Brain microvascular endothelial cell (primary cell): ENCODE results near the gene TAF1B.

Experiments used
- DNase-seq: peaks from one replicate; pipeline ENCODE4 v3.0.0-alpha.2; 2020
- H3K27ac ChIP-seq: fragments of 250-450 bp; sonication (Bioruptor Pico); 2 replicates; pipeline ENCODE4 v1.5.1; 2020; ENCODE audit warnings: mild to moderate bottlenecking, moderate library complexity
- H3K27me3 ChIP-seq: fragments of 250-450 bp; sonication (Bioruptor Pico); replicated peaks from 2 replicates; pipeline ENCODE4 v1.5.1; 2020; ENCODE audit warnings: mild to moderate bottlenecking
- H3K36me3 ChIP-seq: fragments of 250-450 bp; sonication (Bioruptor Pico); replicated peaks from 2 replicates; pipeline ENCODE4 v1.5.1; 2020; ENCODE audit warnings: mild to moderate bottlenecking
- H3K4me3 ChIP-seq: 2 replicates; pipeline ENCODE4 v1.5.1; 2011; ENCODE audit warnings: low read depth, mild to moderate bottlenecking, control low read depth, low read length, moderate library complexity
- CTCF ChIP-seq: IDR thresholded peaks from 2 replicates; pipeline ENCODE4 v1.5.1; 2011; ENCODE audit warnings: low read depth, mild to moderate bottlenecking, moderate library complexity, low read length, control low read depth, inconsistent platforms; ENCODE audit errors: missing control alignments
- in situ Hi-C: cut with HindIII; loops from 2 replicates; pipeline ENCODE4 v1.10.0; 2017; ENCODE audit warnings: low sequenced_read_pairs, low pct_ligation_motif_present

TAF1B gene

GRCh38 chr2:9937968-9938367 lies 94.7 kb downstream of the TAF1B start:
- in situ Hi-C loops: no loop called here
- no peak for DNase-seq
- no peak for TF ChIP-seq CTCF

GRCh38 chr2:9939587-9940485 lies 96.6 kb downstream of the TAF1B start:
- in situ Hi-C loops: no loop called here
- TF ChIP-seq CTCF: no peak
- Histone ChIP-seq H3K27ac (no peak overlapping the region), H3K36me3 (no peaks in the 10 kb centered on the region), H3K27me3 (no peaks in the 10 kb centered on the region), H3K4me3 (no peak overlapping the region)
- no peak for DNase-seq

More at GRCh38 chr2:9937968-9938367, 94.7 kb downstream of the TAF1B start:
- no peak overlapping the region for H3K4me3 ChIP-seq
- no peaks in the 10 kb centered on the region for H3K27me3 ChIP-seq
- H3K36me3 ChIP-seq: peaks cover 2% of the 10 kb centered on the region
- H3K27ac ChIP-seq: no peak overlapping the region

GRCh38 chr2:9941196-9941995 lies 98.1 kb downstream of the TAF1B start:
- TF ChIP-seq CTCF: no peak
- Histone ChIP-seq H3K4me3 (no peak overlapping the region), H3K36me3 (no peaks in the 10 kb centered on the region), H3K27ac (no peak overlapping the region), H3K27me3 (no peaks in the 10 kb centered on the region)
- in situ Hi-C loops: no loop called here
- peak; percentile 68 for DNase-seq

- in situ Hi-C loops: no loop called here
- no peak for TF ChIP-seq CTCF
- Histone ChIP-seq H3K36me3 (no peaks in the 10 kb centered on the region), H3K4me3 (no peak overlapping the region), H3K27me3 (no peaks in the 10 kb centered on the region), H3K27ac (no peak overlapping the region)
- no peak for DNase-seq
Measured at GRCh38 chr2:9941996-9942390, 98.7 kb downstream of the TAF1B start.

- TF ChIP-seq CTCF: no peak
- Histone ChIP-seq H3K27me3 (no peaks in the 10 kb centered on the region), H3K36me3 (no peaks in the 10 kb centered on the region), H3K4me3 (no peak overlapping the region), H3K27ac (no peak overlapping the region)
- no peak for DNase-seq
- in situ Hi-C loops: no loop called here
Measured at GRCh38 chr2:9944330-9944758, 101.1 kb downstream of the TAF1B start.
